C4-2B (cell line): ENCODE results near the gene TUBB3.

Source experiments
- ZFX ChIP-seq: fragments of 450-650 bp; IDR thresholded peaks from 2 replicates; pipeline ENCODE4 v1.6.1; 2017
- TF ChIP-seq, protein P1 (sequence below): fragments of 450-650 bp; conservative IDR thresholded peaks from 2 replicates; pipeline ENCODE4 v1.5.1; 2017; ENCODE audit warnings: mild to moderate bottlenecking

DNA sequence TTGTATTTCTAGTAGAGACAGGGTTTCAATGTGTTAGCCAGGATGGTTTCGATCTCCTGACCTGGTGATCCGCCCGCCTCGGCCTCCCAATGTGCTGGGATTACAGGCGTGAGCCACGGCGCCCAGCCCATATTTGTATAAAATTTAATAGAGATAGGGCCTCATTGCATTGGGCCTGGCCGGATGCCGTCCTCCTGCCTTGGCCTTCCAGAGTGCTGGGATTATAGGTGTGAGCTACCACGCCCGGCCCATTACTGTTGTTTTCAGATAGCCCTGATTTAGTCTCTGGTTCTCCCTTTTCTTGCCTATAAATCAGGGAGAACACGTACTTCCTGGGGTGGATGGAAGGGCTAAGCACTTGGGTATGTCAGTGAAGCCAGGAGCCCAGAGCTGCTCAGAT lies 28.9 kb downstream of the TUBB3 start:
- TF ChIP-seq, protein P1, sequence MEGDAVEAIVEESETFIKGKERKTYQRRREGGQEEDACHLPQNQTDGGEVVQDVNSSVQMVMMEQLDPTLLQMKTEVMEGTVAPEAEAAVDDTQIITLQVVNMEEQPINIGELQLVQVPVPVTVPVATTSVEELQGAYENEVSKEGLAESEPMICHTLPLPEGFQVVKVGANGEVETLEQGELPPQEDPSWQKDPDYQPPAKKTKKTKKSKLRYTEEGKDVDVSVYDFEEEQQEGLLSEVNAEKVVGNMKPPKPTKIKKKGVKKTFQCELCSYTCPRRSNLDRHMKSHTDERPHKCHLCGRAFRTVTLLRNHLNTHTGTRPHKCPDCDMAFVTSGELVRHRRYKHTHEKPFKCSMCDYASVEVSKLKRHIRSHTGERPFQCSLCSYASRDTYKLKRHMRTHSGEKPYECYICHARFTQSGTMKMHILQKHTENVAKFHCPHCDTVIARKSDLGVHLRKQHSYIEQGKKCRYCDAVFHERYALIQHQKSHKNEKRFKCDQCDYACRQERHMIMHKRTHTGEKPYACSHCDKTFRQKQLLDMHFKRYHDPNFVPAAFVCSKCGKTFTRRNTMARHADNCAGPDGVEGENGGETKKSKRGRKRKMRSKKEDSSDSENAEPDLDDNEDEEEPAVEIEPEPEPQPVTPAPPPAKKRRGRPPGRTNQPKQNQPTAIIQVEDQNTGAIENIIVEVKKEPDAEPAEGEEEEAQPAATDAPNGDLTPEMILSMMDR = no peak
- no peak for TF ChIP-seq ZFX
